HL-60 (cell line): ENCODE data around the gene ACTL6B.
A peak's percentile ranks its signal among the peaks of the same experiment; 100 is the strongest.

Experiments
- POLR2AphosphoS5 ChIP-seq: IDR thresholded peaks from 2 replicates; pipeline ENCODE4 v1.6.1; 2012; ENCODE audit warnings: low read depth
- SPI1 ChIP-seq: IDR thresholded peaks from 2 replicates; pipeline ENCODE4 v1.6.1; 2012; ENCODE audit warnings: low read depth, mild to moderate bottlenecking, borderline replicate concordance
- TF ChIP-seq, protein P1 (sequence below): IDR thresholded peaks from one replicate; pipeline ENCODE4 v1.5.1; 2011; ENCODE audit warnings: low read length, control low read depth, inconsistent platforms; ENCODE audit not compliant: insufficient read depth
- TF ChIP-seq, protein P2 (sequence below): IDR thresholded peaks from 2 replicates; pipeline ENCODE4 v1.6.1; 2012; ENCODE audit warnings: low read depth; ENCODE audit not compliant: insufficient replicate concordance

DNA sequence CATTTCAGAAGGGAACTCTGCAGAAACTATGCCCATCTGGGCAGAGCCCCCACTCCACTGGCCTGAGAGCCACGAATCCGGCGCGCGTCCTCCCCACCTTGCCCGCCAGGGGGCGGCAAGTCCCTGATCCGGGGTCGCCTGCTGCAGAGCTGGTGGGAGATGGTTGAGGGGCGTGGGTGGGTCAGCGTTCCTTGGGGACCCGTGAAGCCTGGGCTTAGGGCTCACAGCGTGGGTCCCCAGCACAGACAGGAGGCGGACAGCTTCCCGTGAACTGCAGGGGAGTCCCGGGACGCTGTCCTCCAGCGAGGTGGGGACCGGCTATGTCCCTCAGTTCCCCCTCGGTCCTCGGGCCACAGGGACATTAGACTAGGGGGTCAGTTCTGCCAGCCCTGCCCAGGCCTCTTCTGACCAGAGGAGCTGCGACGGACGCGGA lies 49.1 kb upstream of the ACTL6B start:
- TF ChIP-seq, protein P1, sequence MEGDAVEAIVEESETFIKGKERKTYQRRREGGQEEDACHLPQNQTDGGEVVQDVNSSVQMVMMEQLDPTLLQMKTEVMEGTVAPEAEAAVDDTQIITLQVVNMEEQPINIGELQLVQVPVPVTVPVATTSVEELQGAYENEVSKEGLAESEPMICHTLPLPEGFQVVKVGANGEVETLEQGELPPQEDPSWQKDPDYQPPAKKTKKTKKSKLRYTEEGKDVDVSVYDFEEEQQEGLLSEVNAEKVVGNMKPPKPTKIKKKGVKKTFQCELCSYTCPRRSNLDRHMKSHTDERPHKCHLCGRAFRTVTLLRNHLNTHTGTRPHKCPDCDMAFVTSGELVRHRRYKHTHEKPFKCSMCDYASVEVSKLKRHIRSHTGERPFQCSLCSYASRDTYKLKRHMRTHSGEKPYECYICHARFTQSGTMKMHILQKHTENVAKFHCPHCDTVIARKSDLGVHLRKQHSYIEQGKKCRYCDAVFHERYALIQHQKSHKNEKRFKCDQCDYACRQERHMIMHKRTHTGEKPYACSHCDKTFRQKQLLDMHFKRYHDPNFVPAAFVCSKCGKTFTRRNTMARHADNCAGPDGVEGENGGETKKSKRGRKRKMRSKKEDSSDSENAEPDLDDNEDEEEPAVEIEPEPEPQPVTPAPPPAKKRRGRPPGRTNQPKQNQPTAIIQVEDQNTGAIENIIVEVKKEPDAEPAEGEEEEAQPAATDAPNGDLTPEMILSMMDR: peak; percentile 81
- TF ChIP-seq, protein P2, sequence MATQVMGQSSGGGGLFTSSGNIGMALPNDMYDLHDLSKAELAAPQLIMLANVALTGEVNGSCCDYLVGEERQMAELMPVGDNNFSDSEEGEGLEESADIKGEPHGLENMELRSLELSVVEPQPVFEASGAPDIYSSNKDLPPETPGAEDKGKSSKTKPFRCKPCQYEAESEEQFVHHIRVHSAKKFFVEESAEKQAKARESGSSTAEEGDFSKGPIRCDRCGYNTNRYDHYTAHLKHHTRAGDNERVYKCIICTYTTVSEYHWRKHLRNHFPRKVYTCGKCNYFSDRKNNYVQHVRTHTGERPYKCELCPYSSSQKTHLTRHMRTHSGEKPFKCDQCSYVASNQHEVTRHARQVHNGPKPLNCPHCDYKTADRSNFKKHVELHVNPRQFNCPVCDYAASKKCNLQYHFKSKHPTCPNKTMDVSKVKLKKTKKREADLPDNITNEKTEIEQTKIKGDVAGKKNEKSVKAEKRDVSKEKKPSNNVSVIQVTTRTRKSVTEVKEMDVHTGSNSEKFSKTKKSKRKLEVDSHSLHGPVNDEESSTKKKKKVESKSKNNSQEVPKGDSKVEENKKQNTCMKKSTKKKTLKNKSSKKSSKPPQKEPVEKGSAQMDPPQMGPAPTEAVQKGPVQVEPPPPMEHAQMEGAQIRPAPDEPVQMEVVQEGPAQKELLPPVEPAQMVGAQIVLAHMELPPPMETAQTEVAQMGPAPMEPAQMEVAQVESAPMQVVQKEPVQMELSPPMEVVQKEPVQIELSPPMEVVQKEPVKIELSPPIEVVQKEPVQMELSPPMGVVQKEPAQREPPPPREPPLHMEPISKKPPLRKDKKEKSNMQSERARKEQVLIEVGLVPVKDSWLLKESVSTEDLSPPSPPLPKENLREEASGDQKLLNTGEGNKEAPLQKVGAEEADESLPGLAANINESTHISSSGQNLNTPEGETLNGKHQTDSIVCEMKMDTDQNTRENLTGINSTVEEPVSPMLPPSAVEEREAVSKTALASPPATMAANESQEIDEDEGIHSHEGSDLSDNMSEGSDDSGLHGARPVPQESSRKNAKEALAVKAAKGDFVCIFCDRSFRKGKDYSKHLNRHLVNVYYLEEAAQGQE: no peak
- TF ChIP-seq SPI1 (no peak), POLR2AphosphoS5 (no peak; the same call in 1 of the 2 replicates)
